ENCODE measurements around the gene SUCLG2. TPM values are rescaled to one million over a fixed set of nuclear protein-coding genes. Genes with fewer than 3 reads are reported as not detected.
A peak's percentile ranks its signal among the peaks of the same experiment; 100 is the strongest.

The SUCLG2 gene
- total RNA-seq, 1 experiment from 2014 or later = 38.5 TPM

- TF ChIP-seq CTCF (conservative IDR thresholded peaks at IDR 0.05) = no peak
- no peak for DNase-seq
- no peak overlapping the region for H4K5ac ChIP-seq (ENCODE audit: insufficient read length, low read depth, low read length)
- H3K79me2 ChIP-seq (ENCODE audit: insufficient read depth, low read length) = no peaks in the 10 kb centered on the region
- no peak overlapping the region for H3K4ac ChIP-seq (ENCODE audit: low read depth, low read length)
- no peak overlapping the region for H3K9ac ChIP-seq (ENCODE audit: extremely low read depth, insufficient read length, low read length)
- no peak overlapping the region for H3K27ac ChIP-seq (ENCODE audit: insufficient read length, low read depth, low read length)
- no peaks in the 10 kb centered on the region for H3K27me3 ChIP-seq (ENCODE audit: insufficient read depth, low read length)
- no peak overlapping the region for H2AFZ ChIP-seq (ENCODE audit: low read length)
- H3K79me1 ChIP-seq (ENCODE audit: insufficient read depth, low read depth, low read length, poor library complexity, severe bottlenecking) = no peaks in the 10 kb centered on the region
- H4K20me1 ChIP-seq (ENCODE audit: control insufficient read depth, insufficient read depth, insufficient read length) = no peaks in the 10 kb centered on the region
- Mint-ChIP-seq H3K27me3 (ENCODE audit: low read depth) (no peaks in the 10 kb centered on the region), H3K4me1 (no peaks in the 10 kb centered on the region; a peak in 1 of 4 replicates), H3K36me3 (ENCODE audit: insufficient read depth in 1 of 3, low read depth in 3 of 3) (no peaks in the 10 kb centered on the region), H3K27ac (peak overlapping the region in 1 of 3 experiments; percentile 78; a peak in 1 of 7 replicates), H3K9me3 (no peaks in the 10 kb centered on the region), H3K4me3 (no peak overlapping the region)
- no peak overlapping the region for H3K56ac ChIP-seq (ENCODE audit: insufficient read length, low read depth, low read length)
- H2BK15ac ChIP-seq (ENCODE audit: low read depth, low read length) = no peak overlapping the region
- H3K23me2 ChIP-seq (ENCODE audit: insufficient read length, low read depth, low read length, poor library complexity, severe bottlenecking) = no peaks in the 10 kb centered on the region
- H3T11ph ChIP-seq (ENCODE audit: low read length) = no peak overlapping the region
- no peaks in the 10 kb centered on the region for H3K4me1 ChIP-seq (ENCODE audit: insufficient read depth, low read length)
- H3K4me2 ChIP-seq (ENCODE audit: insufficient read depth, insufficient read length, low read length) = no peak overlapping the region
- no peak overlapping the region for H3K23ac ChIP-seq (ENCODE audit: insufficient read length, low read depth, low read length)
- no peak overlapping the region for H2BK20ac ChIP-seq (ENCODE audit: low read depth, low read length, poor library complexity, severe bottlenecking)
- no peak overlapping the region for H2BK120ac ChIP-seq (ENCODE audit: low read depth, low read length, poor library complexity, severe bottlenecking)
- H4K91ac ChIP-seq (ENCODE audit: insufficient read length, low read depth, low read length) = no peak overlapping the region
- no peak overlapping the region for H3K18ac ChIP-seq (ENCODE audit: insufficient read length, low read depth, low read length)
- no peak overlapping the region for H2AK5ac ChIP-seq (ENCODE audit: insufficient read length, low read length)
- H2BK12ac ChIP-seq (ENCODE audit: insufficient read length, low read depth, low read length) = no peak overlapping the region
- no peaks in the 10 kb centered on the region for H3K9me3 ChIP-seq (ENCODE audit: control insufficient read depth, low read depth, low read length)
- H2BK5ac ChIP-seq (ENCODE audit: insufficient read length, low read length) = no peak overlapping the region
- no peak overlapping the region for H4K8ac ChIP-seq (replicated peaks; ENCODE audit: insufficient read length, low read depth, low read length)
- no peak overlapping the region for H3K14ac ChIP-seq (ENCODE audit: insufficient read depth, low read length)
- WGBS (ENCODE audit: extremely low coverage, insufficient read length, low lambda C conversion rate) = no CpG with 5 or more reads among the region's 5 CpGs
Measured at GRCh38 chr3:67462187-67462586, 192.2 kb downstream of the SUCLG2 start.

All from H9 (cell line).